IMR-90 (cell line): ENCODE data around the gene KCNIP1. TPM values are rescaled to one million over a fixed set of nuclear protein-coding genes. Genes with fewer than 3 reads are reported as not detected.

Experiments
- ATAC-seq: fragments of 200-7000 bp; cut with Tn5 transposase; 2 replicates; pipeline ENCODE4 v1.9.1; 2020; ENCODE audit warnings: low read depth, mild to moderate bottlenecking, moderate library complexity
- BruUV-seq: library from RNA; stranded (reverse); fragments of 400-500 nt; replicated peaks from 2 replicates; lab custom pipeline; 2021; lab: Mats Ljungman, UMichigan
- CTCF ChIA-PET: fragments of 300-600 bp; formaldehyde crosslinking; extraction: SDS; loops from one replicate; lab custom pipeline; 2021; ENCODE audit warnings: antibody characterized with exemption; lab: Yijun Ruan, JAX
- POLR2A ChIA-PET: fragments of 300-600 bp; sonication (Branson Sonifier 250); formaldehyde crosslinking; loops from one replicate; lab custom pipeline; 2022; ENCODE audit warnings: antibody characterized with exemption; ENCODE audit not compliant: unreplicated experiment; lab: Charles Lee
- DNase-seq: peaks from one replicate; pipeline ENCODE4 v3.0.0; 2013
- H2AFZ ChIP-seq: replicated peaks from 2 replicates; pipeline ENCODE3; 2013; ENCODE audit warnings: low read length, mild to moderate bottlenecking; ENCODE audit not compliant: poor library complexity
- H2AK5ac ChIP-seq: 2 replicates; pipeline ENCODE4 v1.6.1; 2013; ENCODE audit warnings: low read depth, low read length, inconsistent platforms
- H2AK9ac ChIP-seq: replicated peaks from 2 replicates; pipeline ENCODE3; 2013; ENCODE audit warnings: mild to moderate bottlenecking, low read depth, low read length, moderate library complexity; ENCODE audit not compliant: poor library complexity
- H2BK120ac ChIP-seq: 2 replicates; pipeline ENCODE4 v1.6.1; 2013; ENCODE audit warnings: low read depth, low read length, inconsistent platforms
- H2BK15ac ChIP-seq: 3 replicates; pipeline ENCODE4 v1.6.1; 2013; ENCODE audit warnings: low read depth, low read length, inconsistent platforms
- H2BK20ac ChIP-seq: 2 replicates; pipeline ENCODE4 v1.6.1; 2013; ENCODE audit warnings: low read depth, mild to moderate bottlenecking, inconsistent platforms, low read length, moderate library complexity
- H2BK5ac ChIP-seq: 2 replicates; pipeline ENCODE4 v1.6.1; 2013; ENCODE audit warnings: mild to moderate bottlenecking, low read depth, low read length, inconsistent platforms; ENCODE audit not compliant: poor library complexity, severe bottlenecking
- H3K14ac ChIP-seq: replicated peaks from 2 replicates; pipeline ENCODE4 v1.6.1; 2013; ENCODE audit warnings: low read depth, low read length, inconsistent platforms
- H3K18ac ChIP-seq: 2 replicates; pipeline ENCODE4 v1.6.1; 2013; ENCODE audit warnings: low read depth, low read length, control low read depth
- H3K23ac ChIP-seq: 2 replicates; pipeline ENCODE4 v1.6.1; 2013; ENCODE audit warnings: low read depth, low read length, inconsistent platforms
- H3K27ac ChIP-seq: 2 replicates; pipeline ENCODE4 v1.5.1; 2013; ENCODE audit warnings: mild to moderate bottlenecking, control low read depth, low read length; ENCODE audit not compliant: insufficient read depth
- H3K27me3 ChIP-seq: 2 replicates; pipeline ENCODE4 v1.6.1; 2013; ENCODE audit warnings: low read length; ENCODE audit not compliant: control insufficient read depth, insufficient read depth
- H3K36me3 ChIP-seq: 2 replicates; pipeline ENCODE4 v1.6.1; 2013; ENCODE audit warnings: low read length, mixed read lengths; ENCODE audit not compliant: control insufficient read depth, insufficient read depth
- H3K4ac ChIP-seq: 2 replicates; pipeline ENCODE4 v1.6.1; 2013; ENCODE audit warnings: low read depth, low read length, inconsistent platforms
- H3K4me1 ChIP-seq: 2 replicates; pipeline ENCODE4 v1.6.1; 2013; ENCODE audit warnings: low read length, mixed read lengths; ENCODE audit not compliant: control insufficient read depth, insufficient read depth
- H3K4me2 ChIP-seq: 2 replicates; pipeline ENCODE4 v1.6.1; 2013; ENCODE audit warnings: low read depth, mild to moderate bottlenecking, control low read depth, low read length, moderate library complexity
- H3K4me3 ChIP-seq: 2 replicates; pipeline ENCODE4 v1.5.1; 2013; ENCODE audit warnings: low read depth, mild to moderate bottlenecking, control low read depth, low read length, moderate library complexity; ENCODE audit not compliant: insufficient read depth
- H3K56ac ChIP-seq: 2 replicates; pipeline ENCODE4 v1.6.1; 2013; ENCODE audit warnings: low read length, inconsistent platforms; ENCODE audit not compliant: insufficient read depth; ENCODE audit errors: extremely low read depth
- H3K79me1 ChIP-seq, 2 experiments: 2 replicates each; pipeline ENCODE4 v1.6.1; 2013; ENCODE audit warnings: low read length in 2 of 2, inconsistent platforms in 1 of 2, low read depth in 1 of 2
- H3K9ac ChIP-seq: 2 replicates; pipeline ENCODE4 v1.6.1; 2013; ENCODE audit warnings: low read depth, low read length, control low read depth
- H3K9me1 ChIP-seq: 2 replicates; pipeline ENCODE4 v1.6.1; 2013; ENCODE audit warnings: low read length, inconsistent platforms; ENCODE audit not compliant: insufficient read depth
- H3K9me3 ChIP-seq: 2 replicates; pipeline ENCODE4 v1.6.1; 2013; ENCODE audit warnings: low read length; ENCODE audit not compliant: control insufficient read depth, insufficient read depth
- H4K20me1 ChIP-seq: 2 replicates; pipeline ENCODE4 v1.6.1; 2013; ENCODE audit warnings: low read length, inconsistent platforms; ENCODE audit not compliant: insufficient read depth
- H4K5ac ChIP-seq: 2 replicates; pipeline ENCODE4 v1.6.1; 2013; ENCODE audit warnings: mild to moderate bottlenecking, low read depth, low read length, control low read depth
- H4K8ac ChIP-seq, 2 experiments: 2 replicates each; pipeline ENCODE4 v1.6.1; 2013; ENCODE audit warnings: low read depth in 2 of 2, low read length in 2 of 2, control low read depth in 1 of 2, inconsistent platforms in 1 of 2
- H4K91ac ChIP-seq: 2 replicates; pipeline ENCODE4 v1.6.1; 2013; ENCODE audit warnings: low read depth, low read length, inconsistent platforms; ENCODE audit not compliant: insufficient read depth
- BHLHE40 ChIP-seq: fragments of 150-350 bp; IDR thresholded peaks from 2 replicates; pipeline ENCODE4 v1.6.1; 2016; ENCODE audit warnings: mild to moderate bottlenecking, low read depth, low read length
- CEBPB ChIP-seq: IDR thresholded peaks from 2 replicates; pipeline ENCODE4 v1.6.1; 2012; ENCODE audit warnings: low read depth, low read length, improper control_type of control experiment
- CHD1 ChIP-seq: IDR thresholded peaks from 2 replicates; pipeline ENCODE4 v1.6.1; 2012; ENCODE audit warnings: low read depth, low read length, improper control_type of control experiment
- CTCF ChIP-seq: conservative IDR thresholded peaks from 2 replicates; pipeline ENCODE4 v1.5.1; 2012; ENCODE audit warnings: mild to moderate bottlenecking, low read depth, low read length, improper control_type of control experiment
- FOS ChIP-seq: fragments of 150-350 bp; IDR thresholded peaks from 2 replicates; pipeline ENCODE4 v1.6.1; 2016; ENCODE audit warnings: low read depth, low read length
- MAFK ChIP-seq: IDR thresholded peaks from 2 replicates; pipeline ENCODE4 v1.6.1; 2012; ENCODE audit warnings: low read depth, low read length, improper control_type of control experiment
- MAZ ChIP-seq: IDR thresholded peaks from 2 replicates; pipeline ENCODE4 v1.6.1; 2012; ENCODE audit warnings: low read depth, mild to moderate bottlenecking, low read length, improper control_type of control experiment, moderate library complexity, borderline replicate concordance
- MXI1 ChIP-seq: IDR thresholded peaks from 2 replicates; pipeline ENCODE4 v1.6.1; 2012; ENCODE audit warnings: low read depth, mild to moderate bottlenecking, low read length, moderate library complexity, borderline replicate concordance
- NFE2L2 ChIP-seq: fragments of 150-350 bp; IDR thresholded peaks from 2 replicates; pipeline ENCODE4 v1.6.1; 2016; ENCODE audit warnings: low read depth, mild to moderate bottlenecking, low read length
- POLR2A ChIP-seq: IDR thresholded peaks from 2 replicates; pipeline ENCODE4 v1.6.1; 2012; ENCODE audit warnings: mild to moderate bottlenecking, low read depth, low read length
- RAD21 ChIP-seq: IDR thresholded peaks from 2 replicates; pipeline ENCODE4 v1.6.1; 2012; ENCODE audit warnings: low read length, improper control_type of control experiment
- RCOR1 ChIP-seq: IDR thresholded peaks from 2 replicates; pipeline ENCODE4 v1.6.1; 2012; ENCODE audit warnings: mild to moderate bottlenecking, low read length, improper control_type of control experiment; ENCODE audit not compliant: insufficient replicate concordance
- RFX5 ChIP-seq: IDR thresholded peaks from 2 replicates; pipeline ENCODE4 v1.8.0; 2012; ENCODE audit warnings: low read depth, mild to moderate bottlenecking, low read length, moderate library complexity
- SMC3 ChIP-seq: fragments of 150-350 bp; IDR thresholded peaks from 2 replicates; pipeline ENCODE4 v1.6.1; 2016; ENCODE audit warnings: low read depth, mild to moderate bottlenecking, antibody characterized with exemption, low read length, moderate library complexity
- USF2 ChIP-seq: fragments of 150-350 bp; IDR thresholded peaks from 2 replicates; pipeline ENCODE4 v1.6.1; 2017; ENCODE audit warnings: mild to moderate bottlenecking, antibody characterized with exemption, low read length, low read depth
- WGBS, 2 experiments: methylation state at CpG; one replicate each; pipeline versions ENCODE4 v1.1.5 to v1.1.7; 2013; ENCODE audit warnings: missing lambda C conversion rate in 2 of 2; ENCODE audit not compliant: insufficient read length in 1 of 2; ENCODE audit errors: extremely low coverage in 2 of 2; 5-methylcytosine and 5-hydroxymethylcytosine counted together
- dilution Hi-C: fragments of 300-500 bp; cut with HindIII; formaldehyde crosslinking; loops from one replicate; pipeline ENCODE4 v1.14.3; 2018; ENCODE audit warnings: low sequenced_read_pairs; ENCODE audit not compliant: unreplicated experiment
- in situ Hi-C: fragments of 300-500 bp; cut with MboI; formaldehyde crosslinking; loops from 3 replicates; pipeline ENCODE4 v1.14.3; 2019; ENCODE audit warnings: low sequenced_read_pairs, inconsistent platforms, mixed read lengths
- intact Hi-C: fragments of 100-400 bp; cut with micrococcal nuclease; formaldehyde crosslinking; loops from 2 replicates; pipeline ENCODE4 v1.10.0; 2022
- polyA plus RNA-seq, 3 experiments: library from polyadenylated mRNA; depleted of rRNA; stranded (reverse); fragments of >200 nt; gene quantifications; 2 replicates each; pipeline ENCODE4 v1.2.3, GENCODE V29; 2012; ENCODE audit warnings: low replicate concordance in 1 of 3
- total RNA-seq: library from RNA; depleted of rRNA; stranded (reverse); fragments of >200 nt; gene quantifications from 2 replicates; pipeline ENCODE4 v1.2.3, GENCODE V29; 2012
- TF ChIP-seq, protein P1 (sequence below): fragments of 150-350 bp; IDR thresholded peaks from 2 replicates; pipeline ENCODE4 v1.6.1; 2016; ENCODE audit warnings: low read depth, mild to moderate bottlenecking, low read length, moderate library complexity, borderline replicate concordance

Gene KCNIP1
- total and polyA plus RNA-seq, 2 of the 4 experiments (the other 2 are of a cell fraction), result not detected

GRCh38 chr5:170755679-170756456, 252.0 kb downstream of the KCNIP1 start:
- POLR2A ChIA-PET, result no interaction called here
- no peak overlapping the region for H3K27ac ChIP-seq
- no peak overlapping the region for H3K23ac ChIP-seq
- no peak overlapping the region for H3K4me3 ChIP-seq
- intact Hi-C loops, result no loop called here
- H3K9me3 ChIP-seq, result no peaks in the 10 kb centered on the region
- no peak overlapping the region for H4K91ac ChIP-seq
- no peak overlapping the region for H2BK15ac ChIP-seq
- H3K36me3 ChIP-seq, result no peaks in the 10 kb centered on the region
- no peak for ATAC-seq
- H3K9ac ChIP-seq, result no peak overlapping the region
- no peak overlapping the region for H2BK5ac ChIP-seq
- H3K4me1 ChIP-seq, result 0 out of 2 replicates have a peak, but pooled peaks cover 2% of the 10 kb centered on the region
- H2BK120ac ChIP-seq, result no peak overlapping the region
- no peaks in the 10 kb centered on the region for H3K9me1 ChIP-seq
- BruUV-seq, result no TSS peak
- CTCF ChIA-PET, result no interaction called here
- H2BK20ac ChIP-seq, result no peak overlapping the region
- no peak for DNase-seq
- no peak overlapping the region for H2AK5ac ChIP-seq
- no peak overlapping the region for H3K4me2 ChIP-seq
- H3K14ac ChIP-seq, result no peak overlapping the region
- WGBS, 2 experiments, result no CpG with 5 or more reads among the region's 7 CpGs
- no peak overlapping the region for H4K5ac ChIP-seq
- no peaks in the 10 kb centered on the region for H3K79me1 ChIP-seq
- H2AFZ ChIP-seq, result no peak overlapping the region
- no peak overlapping the region for H3K4ac ChIP-seq
- H4K20me1 ChIP-seq, result no peaks in the 10 kb centered on the region
- in situ Hi-C loops, result no loop called here
- no peak overlapping the region for H2AK9ac ChIP-seq
- peaks cover 19% of the 10 kb centered on the region for H3K27me3 ChIP-seq
- TF ChIP-seq FOS, result no peak
- no peak for TF ChIP-seq USF2
- no peak for TF ChIP-seq MAZ
- no peak for TF ChIP-seq NFE2L2
- no peak for TF ChIP-seq RAD21
- no peak for TF ChIP-seq CEBPB
- no peak for TF ChIP-seq CHD1
- TF ChIP-seq RFX5, result no peak
- TF ChIP-seq RCOR1, result no peak
- TF ChIP-seq CTCF, result no peak
- no peak for TF ChIP-seq MAFK
- TF ChIP-seq SMC3, result no peak
- no peak for TF ChIP-seq MXI1
- TF ChIP-seq, protein P1, sequence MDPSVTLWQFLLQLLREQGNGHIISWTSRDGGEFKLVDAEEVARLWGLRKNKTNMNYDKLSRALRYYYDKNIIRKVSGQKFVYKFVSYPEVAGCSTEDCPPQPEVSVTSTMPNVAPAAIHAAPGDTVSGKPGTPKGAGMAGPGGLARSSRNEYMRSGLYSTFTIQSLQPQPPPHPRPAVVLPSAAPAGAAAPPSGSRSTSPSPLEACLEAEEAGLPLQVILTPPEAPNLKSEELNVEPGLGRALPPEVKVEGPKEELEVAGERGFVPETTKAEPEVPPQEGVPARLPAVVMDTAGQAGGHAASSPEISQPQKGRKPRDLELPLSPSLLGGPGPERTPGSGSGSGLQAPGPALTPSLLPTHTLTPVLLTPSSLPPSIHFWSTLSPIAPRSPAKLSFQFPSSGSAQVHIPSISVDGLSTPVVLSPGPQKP, result no peak
- no peak for TF ChIP-seq BHLHE40
- no peak for TF ChIP-seq POLR2A
- H3K18ac ChIP-seq, result no peak overlapping the region
- dilution Hi-C loops, result no loop called here
- H3K56ac ChIP-seq, result no peak overlapping the region
- no peak overlapping the region for H4K8ac ChIP-seq
